ENCODE measurements around the gene C10orf105. TPM values are rescaled to one million over a fixed set of nuclear protein-coding genes. Genes with fewer than 3 reads are reported as not detected.

Gene C10orf105
- total RNA-seq, 1 experiment from 2014 or later = not detected

DNA sequence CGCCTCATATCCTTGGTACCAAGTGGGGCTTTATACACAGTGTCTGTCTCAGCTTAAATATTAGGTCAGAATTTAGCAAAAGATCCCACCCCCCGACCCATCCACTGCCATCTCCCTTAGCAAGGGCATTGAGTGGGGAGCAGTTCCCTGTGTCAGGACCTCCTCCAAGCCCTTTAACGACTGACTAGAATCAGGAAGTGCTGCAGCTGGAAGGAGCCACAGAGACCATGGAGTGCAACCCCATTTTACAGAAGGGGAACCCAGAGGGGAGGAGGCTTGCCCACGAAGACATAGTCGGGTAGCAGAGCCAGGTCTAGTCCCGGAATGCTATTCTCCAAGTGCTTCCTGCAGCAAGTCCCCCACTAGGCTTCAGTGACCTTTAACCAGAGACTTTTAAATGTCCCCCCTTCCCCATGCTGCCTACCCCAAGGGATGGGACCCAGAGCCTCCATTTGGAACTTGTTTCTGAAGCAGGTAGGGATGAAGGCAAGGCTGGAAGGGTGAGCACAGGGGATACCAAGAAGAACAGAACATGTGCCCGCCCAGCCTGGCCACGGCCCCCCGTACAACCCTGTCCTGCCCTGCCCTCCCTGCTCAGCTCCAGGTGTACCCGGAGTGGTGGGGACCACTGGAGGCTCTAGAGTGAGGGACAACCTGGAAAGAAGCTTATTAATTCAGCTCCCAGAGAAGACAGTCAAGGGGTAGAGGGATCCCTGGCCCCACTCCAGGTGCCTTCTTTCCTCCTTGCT, 41.3 kb downstream of the C10orf105 start:
- CTCF ChIA-PET = no interaction called here
- TF ChIP-seq, protein P1, sequence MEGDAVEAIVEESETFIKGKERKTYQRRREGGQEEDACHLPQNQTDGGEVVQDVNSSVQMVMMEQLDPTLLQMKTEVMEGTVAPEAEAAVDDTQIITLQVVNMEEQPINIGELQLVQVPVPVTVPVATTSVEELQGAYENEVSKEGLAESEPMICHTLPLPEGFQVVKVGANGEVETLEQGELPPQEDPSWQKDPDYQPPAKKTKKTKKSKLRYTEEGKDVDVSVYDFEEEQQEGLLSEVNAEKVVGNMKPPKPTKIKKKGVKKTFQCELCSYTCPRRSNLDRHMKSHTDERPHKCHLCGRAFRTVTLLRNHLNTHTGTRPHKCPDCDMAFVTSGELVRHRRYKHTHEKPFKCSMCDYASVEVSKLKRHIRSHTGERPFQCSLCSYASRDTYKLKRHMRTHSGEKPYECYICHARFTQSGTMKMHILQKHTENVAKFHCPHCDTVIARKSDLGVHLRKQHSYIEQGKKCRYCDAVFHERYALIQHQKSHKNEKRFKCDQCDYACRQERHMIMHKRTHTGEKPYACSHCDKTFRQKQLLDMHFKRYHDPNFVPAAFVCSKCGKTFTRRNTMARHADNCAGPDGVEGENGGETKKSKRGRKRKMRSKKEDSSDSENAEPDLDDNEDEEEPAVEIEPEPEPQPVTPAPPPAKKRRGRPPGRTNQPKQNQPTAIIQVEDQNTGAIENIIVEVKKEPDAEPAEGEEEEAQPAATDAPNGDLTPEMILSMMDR (IDR thresholded peaks at IDR 0.05; ENCODE audit: insufficient read depth in 1 of 2, low read depth in 1 of 2, low read length in 1 of 2, severe bottlenecking in 1 of 2, unreplicated experiment in 1 of 2) = no peak
- H3K4me3 Mint-ChIP-seq (ENCODE audit: unreplicated experiment) = no peak overlapping the region

DNA sequence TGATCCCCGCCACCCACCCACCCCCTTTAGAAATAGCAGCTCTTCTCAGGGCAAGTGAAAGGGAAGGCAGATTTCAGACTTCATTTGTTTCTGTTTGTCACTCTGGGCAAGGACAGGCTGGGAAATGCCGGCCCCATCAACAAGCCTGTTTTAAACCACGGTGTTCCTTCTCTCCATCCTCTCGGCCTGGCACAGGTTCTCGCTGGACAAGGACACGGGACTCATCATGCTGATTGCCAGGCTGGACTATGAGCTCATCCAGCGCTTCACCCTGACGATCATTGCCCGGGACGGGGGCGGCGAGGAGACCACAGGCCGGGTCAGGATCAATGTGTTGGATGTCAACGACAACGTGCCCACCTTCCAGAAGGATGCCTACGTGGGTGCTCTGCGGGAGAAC, 42.3 kb downstream of the C10orf105 start:
- no peak overlapping the region for H3K27ac Mint-ChIP-seq (ENCODE audit: unreplicated experiment)
- intact Hi-C loops (cut with micrococcal nuclease; ENCODE audit: unreplicated experiment) = no loop called here
- POLR2A ChIA-PET = no interaction called here
- TF ChIP-seq, protein P1 (IDR thresholded peaks at IDR 0.05; ENCODE audit: insufficient read depth in 1 of 2, low read depth in 1 of 2, low read length in 1 of 2, severe bottlenecking in 1 of 2, unreplicated experiment in 1 of 2) = no peak
- no TSS peak for BruUV-seq (replicated peaks)
- no peaks in the 10 kb centered on the region for H3K9me3 Mint-ChIP-seq (ENCODE audit: unreplicated experiment)
- peaks cover 5% of the 10 kb centered on the region for H3K27me3 Mint-ChIP-seq (ENCODE audit: insufficient read depth, unreplicated experiment)
- H3K4me1 Mint-ChIP-seq (ENCODE audit: low read depth, unreplicated experiment) = no peaks in the 10 kb centered on the region
- no peaks in the 10 kb centered on the region; the same call in 1 of the 2 replicates for H3K27me3 ChIP-seq (replicated peaks; ENCODE audit: control insufficient read depth, insufficient read depth, low read length)
- CTCF ChIA-PET = interaction anchor here (0.6 kb wide), 1 partner anchor 341 kb away, joined by 3 read pairs; no protein-coding TSS in a partner anchor
- DNase-seq = no peak
- H3K36me3 ChIP-seq (ENCODE audit: control insufficient read depth, insufficient read depth, low read length) = no peaks in the 10 kb centered on the region
- H3K4me1 ChIP-seq = no peaks in the 10 kb centered on the region
- H3K36me3 Mint-ChIP-seq (ENCODE audit: insufficient read depth, unreplicated experiment) = no peaks in the 10 kb centered on the region
- H3K4me3 Mint-ChIP-seq (ENCODE audit: unreplicated experiment) = no peak overlapping the region
- no peak overlapping the region for H3K4me3 ChIP-seq (ENCODE audit: low read depth, low read length)
- no peaks in the 10 kb centered on the region for H3K9me3 ChIP-seq

More for the DNA sequence above, 41.3 kb downstream of the C10orf105 start:
- Mint-ChIP-seq H3K27ac (ENCODE audit: unreplicated experiment) (no peak overlapping the region), H3K9me3 (ENCODE audit: unreplicated experiment) (no peaks in the 10 kb centered on the region), H3K27me3 (ENCODE audit: insufficient read depth, unreplicated experiment) (peaks cover 9% of the 10 kb centered on the region), H3K4me1 (ENCODE audit: low read depth, unreplicated experiment) (no peaks in the 10 kb centered on the region), H3K36me3 (ENCODE audit: insufficient read depth, unreplicated experiment) (no peaks in the 10 kb centered on the region)
- no peaks in the 10 kb centered on the region for H3K4me1 ChIP-seq
- no peaks in the 10 kb centered on the region for H3K9me3 ChIP-seq
- no TSS peak for BruUV-seq (replicated peaks)
- no peak overlapping the region for H3K4me3 ChIP-seq (ENCODE audit: low read depth, low read length)
- no peak for DNase-seq
- POLR2A ChIA-PET = no interaction called here
- H3K27me3 ChIP-seq (replicated peaks; ENCODE audit: control insufficient read depth, insufficient read depth, low read length) = no peaks in the 10 kb centered on the region; the same call in 1 of the 2 replicates
- no peaks in the 10 kb centered on the region for H3K36me3 ChIP-seq (ENCODE audit: control insufficient read depth, insufficient read depth, low read length)
- intact Hi-C loops (cut with micrococcal nuclease; ENCODE audit: unreplicated experiment) = no loop called here

DNA sequence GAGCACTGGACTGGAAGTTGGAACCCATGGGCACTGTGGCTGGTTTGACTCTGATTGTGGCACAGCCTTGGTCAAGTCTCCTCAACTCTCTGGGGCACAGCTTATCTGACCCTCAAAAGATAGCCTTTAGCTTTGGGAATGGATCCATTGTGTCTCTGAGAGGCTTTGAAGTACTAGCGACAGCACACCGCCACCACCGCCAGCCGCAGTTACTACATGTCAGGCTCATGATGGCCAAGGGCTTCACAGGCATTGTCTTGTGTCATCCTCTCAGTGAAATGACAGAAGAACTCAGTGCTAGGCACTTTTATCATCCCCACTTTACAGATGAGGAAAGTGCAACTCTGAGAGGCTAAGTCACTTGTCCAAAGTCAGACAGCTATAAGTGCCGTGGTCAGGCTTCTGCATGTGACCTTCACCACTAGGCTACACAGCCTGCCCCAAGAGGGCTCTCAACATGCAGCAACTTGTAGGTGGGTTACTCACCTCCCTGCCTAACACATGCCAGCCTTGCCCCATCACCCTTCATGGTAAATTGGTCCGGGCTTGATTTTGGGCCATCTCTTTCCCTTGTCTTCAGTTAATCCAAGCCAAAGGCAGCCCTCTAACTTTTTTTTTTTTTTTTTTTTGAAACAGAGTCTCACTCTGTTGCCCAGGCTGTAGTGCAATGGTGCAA, 44.1 kb downstream of the C10orf105 start:
- Mint-ChIP-seq H3K27ac (ENCODE audit: unreplicated experiment) (no peak overlapping the region), H3K4me1 (ENCODE audit: low read depth, unreplicated experiment) (no peaks in the 10 kb centered on the region), H3K9me3 (ENCODE audit: unreplicated experiment) (no peaks in the 10 kb centered on the region), H3K27me3 (ENCODE audit: insufficient read depth, unreplicated experiment) (no peaks in the 10 kb centered on the region), H3K36me3 (ENCODE audit: insufficient read depth, unreplicated experiment) (no peaks in the 10 kb centered on the region), H3K4me3 (ENCODE audit: unreplicated experiment) (no peak overlapping the region)
- no peaks in the 10 kb centered on the region; the same call in 1 of the 2 replicates for H3K27me3 ChIP-seq (replicated peaks; ENCODE audit: control insufficient read depth, insufficient read depth, low read length)
- H3K9me3 ChIP-seq = no peaks in the 10 kb centered on the region
- no peak for DNase-seq
- CTCF ChIA-PET = interaction anchor here (0.6 to 1.4 kb wide), 2 partner anchors 21 to 135 kb away, joined by 4 read pairs; no protein-coding TSS in a partner anchor
- intact Hi-C loops (cut with micrococcal nuclease; ENCODE audit: unreplicated experiment) = no loop called here
- no peak overlapping the region for H3K4me3 ChIP-seq (ENCODE audit: low read depth, low read length)
- no TSS peak for BruUV-seq (replicated peaks)
- TF ChIP-seq, protein P1 (IDR thresholded peaks at IDR 0.05; ENCODE audit: insufficient read depth in 1 of 2, low read depth in 1 of 2, low read length in 1 of 2, severe bottlenecking in 1 of 2, unreplicated experiment in 1 of 2) = no peak
- POLR2A ChIA-PET = no interaction called here
- H3K4me1 ChIP-seq = no peaks in the 10 kb centered on the region
- no peaks in the 10 kb centered on the region for H3K36me3 ChIP-seq (ENCODE audit: control insufficient read depth, insufficient read depth, low read length)
